Activated T-helper 17 cell treated with anti-CD3 and anti-CD28 coated beads, Interleukin-2, amount 50 U/mL, for 72 hours (primary cell): ENCODE data around the gene HOMER2. TPM values are rescaled to one million over a fixed set of nuclear protein-coding genes. Genes with fewer than 3 reads are reported as not detected.
"Not testable (repeated sequence)": the region's sequence is repeated elsewhere in the genome, so short reads cannot be mapped to it uniquely, and the experiment has no call there.

Experiments
- ATAC-seq: fragments of 150-1000 bp; cut with Tn5 transposase; replicated peaks from 2 replicates; pipeline ENCODE4 v1.10.0; 2021; ENCODE audit warnings: mild to moderate bottlenecking, moderate library complexity
- H3K27ac Mint-ChIP-seq: one replicate; pipeline ENCODE4 v1.8.0; 2022; ENCODE audit warnings: mixed read lengths
- H3K27me3 Mint-ChIP-seq: one replicate; pipeline ENCODE4 v1.8.0; 2022; ENCODE audit warnings: mixed read lengths
- H3K36me3 Mint-ChIP-seq: one replicate; pipeline ENCODE4 v1.8.0; 2022; ENCODE audit warnings: low read depth, mild to moderate bottlenecking, mixed read lengths
- H3K4me1 Mint-ChIP-seq: one replicate; pipeline ENCODE4 v1.8.0; 2022; ENCODE audit warnings: mixed read lengths
- H3K4me3 Mint-ChIP-seq: one replicate; pipeline ENCODE4 v1.8.0; 2022; ENCODE audit warnings: mild to moderate bottlenecking, mixed read lengths
- H3K9me3 Mint-ChIP-seq: one replicate; pipeline ENCODE4 v1.8.0; 2022; ENCODE audit warnings: mixed read lengths
- total RNA-seq, 2 donors: library from RNA; stranded (reverse); gene quantifications; one replicate each; pipeline ENCODE4 v1.2.3, GENCODE V29; 2022

The HOMER2 gene
- total RNA-seq, 2 donors from 2014 or later, result 6.2 to 8.7 TPM

- H3K9me3 Mint-ChIP-seq, result no peaks in the 10 kb centered on the region
- ATAC-seq, result peak; percentile 54
- no peaks in the 10 kb centered on the region for H3K4me1 Mint-ChIP-seq
- peaks cover 14% of the 10 kb centered on the region for H3K27me3 Mint-ChIP-seq
- H3K27ac Mint-ChIP-seq, result no peak overlapping the region
- H3K4me3 Mint-ChIP-seq, result no peak overlapping the region
- no peaks in the 10 kb centered on the region for H3K36me3 Mint-ChIP-seq
These were observed 2.2 kb downstream of the HOMER2 start for GRCh38 chr15:82950295-82950694.

- H3K4me3 Mint-ChIP-seq, result no peak overlapping the region
- H3K36me3 Mint-ChIP-seq, result no peaks in the 10 kb centered on the region
- ATAC-seq, result no peak
- no peaks in the 10 kb centered on the region for H3K9me3 Mint-ChIP-seq
- no peak overlapping the region for H3K27ac Mint-ChIP-seq
- H3K27me3 Mint-ChIP-seq, result peaks cover 21% of the 10 kb centered on the region
- H3K4me1 Mint-ChIP-seq, result no peaks in the 10 kb centered on the region
These were observed 6.3 kb downstream of the HOMER2 start for GRCh38 chr15:82946155-82946701.

- no peak overlapping the region for H3K27ac Mint-ChIP-seq
- H3K36me3 Mint-ChIP-seq, result no peaks in the 10 kb centered on the region
- peaks cover 21% of the 10 kb centered on the region for H3K27me3 Mint-ChIP-seq
- ATAC-seq, result no peak
- no peaks in the 10 kb centered on the region for H3K4me1 Mint-ChIP-seq
- H3K9me3 Mint-ChIP-seq, result no peaks in the 10 kb centered on the region
- no peak overlapping the region for H3K4me3 Mint-ChIP-seq
These were observed 7.2 kb downstream of the HOMER2 start for GRCh38 chr15:82945326-82945725.

GRCh38 chr15:82944821-82945220 lies 7.7 kb downstream of the HOMER2 start:
- peaks cover 21% of the 10 kb centered on the region for H3K27me3 Mint-ChIP-seq
- H3K4me3 Mint-ChIP-seq, result no peak overlapping the region
- no peaks in the 10 kb centered on the region for H3K36me3 Mint-ChIP-seq
- H3K4me1 Mint-ChIP-seq, result no peaks in the 10 kb centered on the region
- no peak overlapping the region for H3K27ac Mint-ChIP-seq
- H3K9me3 Mint-ChIP-seq, result no peaks in the 10 kb centered on the region
- ATAC-seq, result no peak

- Mint-ChIP-seq H3K9me3 (no peaks in the 10 kb centered on the region), H3K4me3 (no peak overlapping the region), H3K27ac (no peak overlapping the region), H3K36me3 (no peaks in the 10 kb centered on the region), H3K4me1 (no peaks in the 10 kb centered on the region), H3K27me3 (peaks cover 23% of the 10 kb centered on the region)
- ATAC-seq, result no peak
These were observed 8.5 kb downstream of the HOMER2 start for GRCh38 chr15:82944056-82944455.

GRCh38 chr15:82943176-82943575 lies 9.3 kb downstream of the HOMER2 start:
- peaks cover 30% of the 10 kb centered on the region for H3K27me3 Mint-ChIP-seq
- H3K36me3 Mint-ChIP-seq, result no peaks in the 10 kb centered on the region
- no peak overlapping the region for H3K4me3 Mint-ChIP-seq
- no peaks in the 10 kb centered on the region for H3K4me1 Mint-ChIP-seq
- H3K27ac Mint-ChIP-seq, result no peak overlapping the region
- no peak for ATAC-seq
- H3K9me3 Mint-ChIP-seq, result no peaks in the 10 kb centered on the region

GRCh38 chr15:82942691-82943090 lies 9.8 kb downstream of the HOMER2 start:
- no peak for ATAC-seq
- H3K27ac Mint-ChIP-seq, result no peak overlapping the region
- no peaks in the 10 kb centered on the region for H3K9me3 Mint-ChIP-seq
- H3K4me3 Mint-ChIP-seq, result no peak overlapping the region
- no peaks in the 10 kb centered on the region for H3K36me3 Mint-ChIP-seq
- peaks cover 29% of the 10 kb centered on the region for H3K27me3 Mint-ChIP-seq
- no peaks in the 10 kb centered on the region for H3K4me1 Mint-ChIP-seq

GRCh38 chr15:82939678-82940077 lies 12.8 kb downstream of the HOMER2 start:
- H3K27me3 Mint-ChIP-seq, result peaks cover 31% of the 10 kb centered on the region
- ATAC-seq, H3K27ac Mint-ChIP-seq, H3K36me3 Mint-ChIP-seq, H3K4me3 Mint-ChIP-seq, H3K4me1 Mint-ChIP-seq, H3K9me3 Mint-ChIP-seq: not testable (repeated sequence)

GRCh38 chr15:82937712-82938058 lies 14.8 kb downstream of the HOMER2 start:
- Mint-ChIP-seq H3K27me3 (peaks cover 32% of the 10 kb centered on the region), H3K4me1 (peaks cover 12% of the 10 kb centered on the region)
- no peak for ATAC-seq

GRCh38 chr15:82936966-82937711 lies 15.4 kb downstream of the HOMER2 start:
- Mint-ChIP-seq H3K9me3 (no peaks in the 10 kb centered on the region), H3K36me3 (no peaks in the 10 kb centered on the region), H3K27ac (no peak overlapping the region), H3K27me3 (peaks cover 32% of the 10 kb centered on the region), H3K4me3 (no peak overlapping the region), H3K4me1 (peaks cover 12% of the 10 kb centered on the region)
- ATAC-seq, result no peak

More at GRCh38 chr15:82937712-82938058, 14.8 kb downstream of the HOMER2 start:
- Mint-ChIP-seq H3K27ac (no peak overlapping the region), H3K9me3 (no peaks in the 10 kb centered on the region), H3K4me3 (no peak overlapping the region), H3K36me3 (no peaks in the 10 kb centered on the region)

GRCh38 chr15:82935382-82935781 lies 17.1 kb downstream of the HOMER2 start:
- H3K27me3 Mint-ChIP-seq, result peaks cover 25% of the 10 kb centered on the region
- H3K4me3 Mint-ChIP-seq, result no peak overlapping the region
- ATAC-seq, result no peak
- H3K27ac Mint-ChIP-seq, result no peak overlapping the region
- peaks cover 12% of the 10 kb centered on the region for H3K4me1 Mint-ChIP-seq
- no peaks in the 10 kb centered on the region for H3K36me3 Mint-ChIP-seq
- H3K9me3 Mint-ChIP-seq, result no peaks in the 10 kb centered on the region

- no peaks in the 10 kb centered on the region for H3K36me3 Mint-ChIP-seq
- no peak overlapping the region for H3K27ac Mint-ChIP-seq
- no peak for ATAC-seq
- peaks cover 12% of the 10 kb centered on the region for H3K4me1 Mint-ChIP-seq
- no peak overlapping the region for H3K4me3 Mint-ChIP-seq
- H3K9me3 Mint-ChIP-seq, result no peaks in the 10 kb centered on the region
- H3K27me3 Mint-ChIP-seq, result peaks cover 25% of the 10 kb centered on the region
These were observed 18.2 kb downstream of the HOMER2 start for GRCh38 chr15:82934100-82934880.

GRCh38 chr15:82933576-82933975 lies 18.9 kb downstream of the HOMER2 start:
- Mint-ChIP-seq H3K27me3 (peaks cover 20% of the 10 kb centered on the region), H3K27ac (no peak overlapping the region), H3K4me3 (no peak overlapping the region), H3K4me1 (peaks cover 12% of the 10 kb centered on the region), H3K36me3 (no peaks in the 10 kb centered on the region), H3K9me3 (no peaks in the 10 kb centered on the region)
- peak; percentile 54 for ATAC-seq

GRCh38 chr15:82931221-82931620 lies 21.3 kb downstream of the HOMER2 start:
- Mint-ChIP-seq H3K4me3 (no peak overlapping the region), H3K27me3 (peaks cover 16% of the 10 kb centered on the region), H3K27ac (no peak overlapping the region), H3K4me1 (peaks cover 12% of the 10 kb centered on the region), H3K9me3 (no peaks in the 10 kb centered on the region), H3K36me3 (no peaks in the 10 kb centered on the region)
- ATAC-seq, result no peak

- no peak overlapping the region for H3K4me3 Mint-ChIP-seq
- no peaks in the 10 kb centered on the region for H3K9me3 Mint-ChIP-seq
- no peak overlapping the region for H3K27ac Mint-ChIP-seq
- no peaks in the 10 kb centered on the region for H3K36me3 Mint-ChIP-seq
- H3K27me3 Mint-ChIP-seq, result peaks cover 9% of the 10 kb centered on the region
- peaks cover 12% of the 10 kb centered on the region for H3K4me1 Mint-ChIP-seq
- no peak for ATAC-seq
These were observed 22.1 kb downstream of the HOMER2 start for GRCh38 chr15:82930461-82930860.
